NCI-H1436 treated with DMSO at 0.1 percent for 48 hours (cell line): Measurements from ENCODE around the gene SELENOF.
A peak's percentile ranks its signal among the peaks of the same experiment; 100 is the strongest.

ENCODE experiments used
- DNase-seq: peaks from one replicate; lab custom pipeline; 2025; lab: John Stamatoyannopoulos, UW

The SELENOF gene

DNA sequence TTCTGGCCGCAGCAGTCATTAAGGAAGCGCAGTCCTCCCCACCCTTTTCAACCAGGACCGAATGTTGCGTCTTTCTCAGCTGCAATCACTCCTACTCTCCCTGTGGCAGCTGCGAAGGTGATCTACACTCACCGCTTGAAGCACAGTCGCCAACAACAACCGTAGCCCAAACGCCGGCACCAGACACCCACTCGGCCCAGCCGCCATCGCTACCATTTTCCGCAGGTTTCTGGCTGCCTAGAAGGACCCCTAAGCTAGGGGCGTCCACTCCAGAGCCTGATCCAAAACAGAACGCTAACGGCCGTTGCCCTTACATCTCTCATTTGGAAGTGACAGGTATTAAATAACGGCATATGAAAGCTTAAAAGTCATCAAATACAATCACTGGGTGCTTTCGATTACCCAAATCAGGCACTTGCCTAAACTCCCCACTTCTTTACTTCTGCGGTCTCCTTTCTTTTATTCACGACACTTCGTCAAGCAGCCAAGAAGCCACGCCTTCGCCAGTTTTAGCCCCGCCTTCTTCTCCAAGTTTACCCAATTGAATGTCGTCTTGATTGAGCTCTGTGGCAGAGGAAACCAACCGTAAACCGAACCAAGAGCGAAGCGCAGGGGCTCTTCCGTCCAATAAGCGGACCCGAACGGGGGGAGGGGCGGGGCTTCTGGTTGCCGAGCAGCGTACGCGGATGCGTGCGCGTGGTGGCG, at the start of gene SELENOF:
Gene SELENOF, minus strand, starts transcription at position 231 of the 705 bp plus-strand sequence. Its CDS starts 15 bp downstream, at position 216.
- DNase-seq: peak; percentile 98

DNA sequence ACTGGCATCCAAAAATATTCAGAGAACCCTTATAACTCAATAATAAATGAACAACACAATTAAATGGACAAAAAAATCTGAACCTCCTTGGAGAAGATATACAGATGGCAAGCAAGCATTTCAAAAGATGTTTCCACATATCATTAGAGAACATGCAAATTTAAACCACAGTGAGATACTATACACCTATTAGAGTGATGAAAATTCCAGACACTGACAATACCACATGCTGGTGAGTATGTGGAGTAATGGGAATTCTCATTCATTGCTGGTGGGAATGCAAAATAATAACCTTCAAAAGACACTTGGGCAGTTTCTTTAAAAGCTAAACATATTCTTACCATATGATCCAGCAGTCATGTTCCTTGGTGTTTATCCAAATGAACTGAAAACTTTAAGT, 46.6 kb upstream of the SELENOF start:
- no peak for DNase-seq

DNA sequence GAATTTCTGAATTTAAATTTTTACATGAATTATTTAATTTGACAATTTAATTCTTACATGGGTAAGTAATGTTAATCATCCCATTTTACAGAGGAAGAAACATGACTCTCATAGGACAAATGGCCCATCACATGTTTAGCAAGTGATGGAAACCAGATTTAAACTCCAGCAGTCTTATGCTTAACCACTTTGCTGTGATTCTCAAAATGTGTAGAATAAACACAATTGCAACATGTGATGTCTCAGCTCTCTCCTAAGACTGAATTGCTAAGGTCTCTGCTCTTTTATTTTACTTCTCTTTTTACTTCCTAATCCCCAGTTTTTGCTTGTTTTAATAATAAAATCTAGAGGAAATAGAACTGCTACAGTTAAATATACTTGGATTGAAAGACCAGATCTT, 43.3 kb upstream of the SELENOF start:
- DNase-seq: no peak

DNA sequence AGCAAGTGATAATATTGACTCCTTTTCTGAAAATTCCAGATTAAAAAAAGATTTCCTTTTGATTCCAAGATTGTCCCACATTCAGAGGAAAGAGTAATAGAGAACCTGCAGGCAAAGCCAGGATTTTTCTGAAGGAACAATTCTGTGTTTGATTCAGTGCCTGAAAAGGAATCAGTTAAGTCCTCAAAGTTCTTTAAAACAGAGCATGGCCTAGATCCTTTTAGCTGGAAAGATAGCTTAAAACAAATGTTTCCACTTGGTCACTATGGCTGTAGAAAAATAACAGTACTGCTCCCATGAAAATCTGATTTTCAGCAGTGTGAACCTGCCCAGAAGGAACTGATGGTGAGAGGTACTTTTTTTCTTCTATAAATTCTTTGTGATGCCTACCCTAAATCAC, 42.3 kb upstream of the SELENOF start:
- no peak for DNase-seq

DNA sequence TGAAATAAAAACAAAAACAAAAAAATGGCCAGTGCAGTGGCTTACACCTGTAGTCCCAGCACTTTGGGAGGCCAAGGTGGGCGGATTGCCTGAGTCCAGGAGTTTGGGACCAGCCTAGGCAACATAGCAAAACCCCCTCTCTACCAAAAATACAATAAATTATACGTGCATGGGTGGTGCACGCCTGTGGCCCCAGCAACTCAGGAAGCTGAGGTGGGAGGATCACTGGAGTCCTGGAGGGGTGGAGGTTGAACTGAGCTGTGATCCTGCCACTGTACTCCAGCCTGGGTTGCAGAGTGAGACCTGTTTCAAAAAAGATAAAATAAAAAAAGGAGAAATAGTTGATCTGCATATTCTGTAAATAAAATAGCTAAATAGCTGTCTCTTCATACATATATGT, 41.8 kb upstream of the SELENOF start:
- no peak for DNase-seq

DNA sequence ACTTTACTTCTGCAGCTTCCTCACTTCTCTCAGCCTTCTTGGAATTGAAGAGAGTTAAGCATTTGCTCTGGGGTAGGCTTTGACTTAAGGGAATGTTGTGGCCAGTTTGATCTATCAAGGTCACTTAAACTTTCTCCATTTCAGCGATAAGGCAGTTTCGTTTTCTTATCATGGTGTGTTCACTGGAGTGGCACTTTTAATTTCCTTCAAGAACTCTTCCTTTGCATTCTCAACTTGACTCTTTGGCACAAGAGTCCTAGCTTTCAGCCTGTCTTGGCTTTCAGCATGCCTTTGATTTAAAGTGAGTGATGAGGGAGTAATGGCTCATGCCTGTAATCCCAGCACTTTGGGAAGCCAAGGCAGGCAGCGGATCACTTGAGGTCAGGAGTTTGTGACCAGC, 39.2 kb upstream of the SELENOF start:
- no peak for DNase-seq

DNA sequence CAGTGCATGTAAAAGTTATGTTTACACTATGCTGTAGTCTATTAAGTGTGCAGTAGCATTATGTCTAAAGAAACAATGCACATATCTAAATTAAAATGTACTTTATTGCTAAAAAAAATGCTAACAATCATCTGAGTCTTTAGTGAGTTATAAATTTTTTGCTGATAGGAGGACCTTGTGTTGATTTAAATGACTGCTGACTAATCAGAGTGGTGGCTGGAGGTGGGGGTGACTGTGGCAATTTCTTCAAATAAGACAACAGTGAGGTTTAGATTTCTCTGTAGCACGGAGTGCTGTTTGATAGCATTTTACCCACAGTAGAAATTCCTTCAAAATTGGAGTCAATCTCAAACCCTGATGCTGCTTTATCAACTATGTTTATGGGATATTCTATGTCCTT, 37.5 kb upstream of the SELENOF start:
- DNase-seq: no peak

DNA sequence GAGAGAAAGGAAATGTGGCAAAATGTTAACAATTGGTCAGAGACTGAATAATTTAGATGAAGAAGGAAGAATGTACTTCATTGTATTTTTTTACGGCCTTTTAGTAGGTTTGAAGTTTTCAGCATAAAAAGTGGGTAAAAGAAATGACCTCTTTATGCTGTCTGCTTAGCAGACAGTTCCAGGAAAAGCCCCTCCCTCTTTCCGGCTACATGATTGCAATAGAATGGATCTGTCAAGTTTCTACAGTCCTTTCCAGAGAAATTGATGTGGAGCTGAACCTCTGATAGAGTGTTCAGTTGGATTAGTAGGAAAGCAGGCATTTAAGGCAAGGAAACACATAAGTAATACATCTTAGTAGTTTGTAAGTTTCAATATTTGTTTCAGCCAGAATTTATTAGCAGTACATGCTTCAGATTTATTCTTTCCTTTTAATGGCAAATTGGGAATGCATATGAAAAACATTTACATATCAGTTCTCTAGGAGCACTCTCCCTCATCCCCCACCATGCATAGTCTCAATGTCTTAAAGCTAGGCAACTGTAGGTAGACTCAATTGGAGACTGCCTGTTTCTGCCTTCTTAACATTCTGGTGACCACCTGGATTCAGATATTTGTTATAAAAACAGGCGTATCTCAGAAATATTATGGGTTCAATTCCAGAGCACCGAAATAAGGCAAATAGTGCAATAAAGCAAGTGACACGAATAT, 36.9 kb upstream of the SELENOF start:
- no peak for DNase-seq

DNA sequence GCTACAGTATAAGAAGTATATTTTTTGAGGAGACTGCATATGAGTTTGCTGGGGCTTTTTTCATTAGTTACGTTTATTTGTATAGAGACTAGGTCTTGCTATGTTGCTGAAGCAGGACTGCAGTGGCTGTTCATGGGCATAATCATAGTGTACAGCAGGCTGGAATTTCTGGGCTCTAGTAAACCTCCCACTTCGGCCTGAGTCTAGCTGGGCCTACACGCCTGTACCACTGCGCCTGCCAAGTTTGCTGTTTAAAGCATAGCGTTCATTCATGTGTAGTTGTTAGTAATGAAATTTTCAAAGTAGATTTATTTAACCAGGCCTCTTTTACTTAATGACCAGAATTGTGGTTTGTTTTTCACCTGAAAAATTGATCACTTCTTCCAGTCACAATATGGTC, 34.3 kb upstream of the SELENOF start:
- no peak for DNase-seq

DNA sequence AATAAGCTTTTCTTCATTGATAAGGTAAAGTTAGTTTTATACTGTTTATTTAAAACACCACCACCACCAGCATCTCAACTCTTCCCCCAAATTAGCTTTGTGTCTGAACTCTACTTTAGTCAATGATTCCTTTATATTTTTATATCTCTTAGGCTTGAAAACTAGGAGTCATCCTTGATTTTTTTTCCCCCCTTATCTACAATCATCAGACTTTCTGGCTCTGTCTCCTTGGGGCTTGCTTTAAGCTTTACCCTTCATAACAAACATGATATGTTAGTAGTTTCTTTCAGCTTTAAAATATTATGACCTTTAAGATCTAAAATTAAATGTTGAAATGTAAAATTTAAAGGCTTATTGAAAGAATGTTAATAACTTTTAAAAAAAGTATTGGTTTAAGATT, 28.8 kb upstream of the SELENOF start:
- DNase-seq: no peak

DNA sequence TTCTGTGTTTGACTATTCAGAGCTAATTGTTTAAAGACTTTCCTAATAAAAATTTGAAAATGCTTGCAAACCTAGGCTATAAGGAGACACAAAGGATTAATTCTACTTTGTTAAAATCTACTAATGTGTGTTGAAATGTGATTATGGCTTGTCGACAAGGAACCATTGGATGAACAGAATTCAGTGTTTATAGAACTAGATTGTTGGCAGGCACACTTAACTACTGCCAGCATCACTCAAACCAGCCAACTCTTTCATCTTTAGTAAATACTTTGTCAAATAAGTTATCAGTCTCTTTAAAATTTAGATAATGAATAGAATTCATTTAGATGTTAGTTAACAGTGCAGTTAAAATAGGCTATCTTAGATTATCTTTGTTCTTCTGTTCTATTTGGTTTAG, 28.1 kb upstream of the SELENOF start:
- DNase-seq: no peak

DNA sequence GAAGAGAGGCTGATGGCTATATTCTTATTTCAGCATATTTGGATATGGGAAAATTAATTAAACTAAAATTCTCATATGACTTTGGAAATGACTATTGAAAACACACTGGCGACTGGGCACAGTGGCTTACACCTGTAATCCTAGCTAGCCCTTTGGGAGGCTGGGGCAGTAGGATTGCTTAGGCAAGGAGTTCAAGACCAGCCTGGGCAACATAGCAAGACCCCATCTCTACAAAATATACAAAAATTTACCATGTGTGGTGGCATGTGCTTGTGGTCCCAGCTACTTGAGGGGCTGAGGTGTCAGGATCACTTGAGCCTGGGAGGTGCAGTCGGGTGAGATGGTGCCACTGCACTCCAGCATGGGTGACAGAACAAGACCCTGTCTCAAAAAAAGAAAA, 26.7 kb upstream of the SELENOF start:
- no peak for DNase-seq

DNA sequence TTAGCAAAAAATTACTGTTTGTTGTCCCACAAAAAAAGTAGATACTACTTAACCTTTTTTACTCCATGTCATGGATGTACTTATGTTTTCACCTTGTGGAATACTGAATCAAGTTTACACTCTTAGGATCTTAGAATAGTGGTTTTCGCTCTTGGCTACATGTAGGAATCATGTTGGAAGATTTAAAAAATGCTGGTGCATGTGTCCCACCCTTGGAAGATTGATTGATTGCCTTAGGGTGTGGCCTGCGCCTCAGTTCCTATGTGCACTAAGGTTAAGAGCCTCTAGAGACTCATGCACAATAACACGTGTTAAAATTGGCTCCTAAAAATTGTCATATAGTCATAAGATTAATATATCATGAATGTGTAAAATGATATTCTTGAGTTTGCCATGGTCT, 25.5 kb upstream of the SELENOF start:
- DNase-seq: no peak

DNA sequence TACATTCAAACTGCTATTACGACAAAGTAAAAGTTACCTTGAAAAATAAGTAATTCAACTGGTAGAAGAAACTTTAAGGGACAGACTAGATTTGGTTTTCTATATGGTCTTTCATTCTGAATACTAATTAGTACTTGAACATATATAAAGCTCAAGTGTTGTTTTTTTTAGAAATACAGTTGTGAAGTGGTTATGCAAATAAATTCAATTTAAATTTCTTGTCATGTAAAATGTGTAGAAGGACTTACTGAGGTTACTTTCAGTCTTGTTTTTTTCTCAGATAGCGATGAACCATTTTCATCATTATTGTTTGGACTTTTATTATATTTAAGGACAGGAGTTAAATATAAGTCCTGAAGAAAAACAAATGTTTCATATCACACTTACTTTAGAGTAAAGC, 24.9 kb upstream of the SELENOF start:
- no peak for DNase-seq

DNA sequence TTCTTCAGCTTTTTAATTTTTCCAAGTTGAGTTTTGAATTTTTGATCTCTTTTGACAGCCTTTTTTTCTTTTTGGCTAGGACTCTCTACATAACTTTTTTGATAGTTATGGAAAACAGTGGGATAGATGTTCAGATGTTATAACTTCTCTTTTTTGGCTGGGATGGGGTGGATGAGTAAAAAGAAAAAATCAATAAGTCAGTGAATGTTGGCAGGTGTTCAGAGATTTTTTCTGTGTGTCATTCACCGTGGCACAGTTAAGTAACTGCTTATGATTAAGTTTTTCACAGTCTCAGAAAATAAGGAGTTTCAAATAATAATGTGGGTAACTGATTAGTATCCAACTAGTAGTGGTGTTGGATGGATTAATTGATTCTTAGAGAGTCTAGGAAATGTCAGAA, 24.5 kb upstream of the SELENOF start:
- no peak for DNase-seq

DNA sequence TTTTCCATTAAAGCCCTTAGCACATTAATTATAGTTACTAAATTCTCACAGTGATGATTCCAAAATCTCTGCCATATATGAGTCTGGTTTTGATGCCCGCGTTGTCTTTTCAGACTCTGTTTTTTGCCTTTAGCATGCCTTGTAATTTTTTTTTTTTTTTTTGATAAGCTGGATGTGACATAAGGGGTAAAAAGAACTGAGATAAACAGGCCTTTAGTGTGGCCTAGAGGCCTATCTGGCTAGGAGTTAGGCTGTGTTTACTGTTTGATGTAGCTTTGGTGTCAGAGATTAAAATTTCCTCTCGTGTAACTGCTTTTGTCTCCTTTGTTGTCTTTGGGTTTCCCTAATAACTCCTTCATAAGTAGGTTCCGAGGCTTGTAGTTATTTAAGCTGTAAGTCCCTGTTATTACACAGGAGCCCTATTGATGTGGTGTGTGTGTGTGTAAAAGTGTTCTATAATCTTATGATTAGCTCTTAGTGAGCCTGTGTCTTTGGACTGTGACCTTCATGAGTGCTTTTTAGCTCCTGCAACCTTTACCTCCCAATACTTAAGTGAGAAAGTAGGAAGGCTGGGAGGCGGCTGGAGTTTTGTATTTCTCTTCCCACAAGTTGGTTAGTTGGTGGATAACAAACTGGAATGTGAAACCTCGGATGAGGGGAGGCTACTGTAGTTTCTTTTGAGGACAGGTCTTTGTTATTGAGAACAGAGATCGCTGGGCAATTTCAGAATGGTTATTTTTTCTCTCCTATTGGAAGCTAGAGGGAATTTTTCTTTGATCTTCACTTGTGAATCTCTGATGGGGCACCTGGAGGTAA, 19.8 kb upstream of the SELENOF start:
- DNase-seq: no peak

DNA sequence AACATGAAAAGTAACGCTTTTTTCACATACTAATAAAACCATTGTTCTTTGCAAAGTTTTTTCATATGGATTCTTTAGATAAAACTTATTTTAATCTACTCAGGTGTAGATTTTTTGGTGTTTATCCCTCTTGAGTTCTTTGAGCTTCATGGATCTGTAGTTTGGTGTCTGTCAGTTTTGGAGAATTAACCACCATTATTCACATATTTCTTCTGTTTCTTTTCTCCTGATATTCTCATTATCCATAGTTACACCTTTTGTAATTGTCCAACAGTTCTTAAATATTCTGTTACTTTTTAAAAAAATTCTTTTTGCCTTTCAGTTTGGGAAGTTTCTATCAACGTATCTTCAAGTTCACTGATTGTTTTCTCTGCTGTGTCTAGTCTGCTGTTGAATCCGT, 19.1 kb upstream of the SELENOF start:
- DNase-seq: no peak

DNA sequence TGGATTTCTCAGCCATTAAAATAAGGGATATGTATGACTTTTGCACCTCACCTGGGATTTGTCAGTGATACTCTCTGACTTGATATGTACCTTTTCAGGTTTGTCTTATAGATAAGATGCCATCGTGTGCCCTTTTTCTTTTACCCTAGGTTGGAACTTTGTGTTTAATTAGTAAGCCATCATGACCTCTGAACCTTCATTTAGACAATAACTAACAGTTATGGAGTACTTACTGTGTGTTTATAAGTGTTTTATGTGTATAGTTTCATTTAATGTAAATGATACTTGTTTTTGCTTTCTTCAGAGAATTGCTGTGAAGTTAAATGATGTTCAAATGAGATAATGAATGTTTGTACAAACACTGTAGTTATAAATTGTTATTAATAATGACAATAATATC, 14.9 kb upstream of the SELENOF start:
- no peak for DNase-seq

DNA sequence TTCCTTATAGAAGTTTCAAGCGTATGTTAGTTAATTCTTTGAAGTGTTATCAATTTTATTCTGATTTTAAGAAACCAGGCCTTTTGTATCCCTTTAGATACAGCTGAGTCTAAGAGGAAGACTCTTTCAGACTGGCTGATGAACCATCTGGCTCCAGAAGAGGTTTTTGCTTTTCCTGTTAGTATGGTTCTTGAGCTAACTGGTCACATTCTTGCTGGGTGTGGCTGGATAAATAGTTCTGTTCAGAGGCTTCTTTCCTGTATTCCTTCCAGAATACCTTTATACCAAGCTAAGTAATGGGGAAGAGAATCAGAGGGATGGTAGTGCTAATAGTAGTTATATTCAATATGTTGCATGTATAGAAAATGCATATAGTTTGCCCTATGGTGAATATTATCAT, 13.0 kb upstream of the SELENOF start:
- no peak for DNase-seq

DNA sequence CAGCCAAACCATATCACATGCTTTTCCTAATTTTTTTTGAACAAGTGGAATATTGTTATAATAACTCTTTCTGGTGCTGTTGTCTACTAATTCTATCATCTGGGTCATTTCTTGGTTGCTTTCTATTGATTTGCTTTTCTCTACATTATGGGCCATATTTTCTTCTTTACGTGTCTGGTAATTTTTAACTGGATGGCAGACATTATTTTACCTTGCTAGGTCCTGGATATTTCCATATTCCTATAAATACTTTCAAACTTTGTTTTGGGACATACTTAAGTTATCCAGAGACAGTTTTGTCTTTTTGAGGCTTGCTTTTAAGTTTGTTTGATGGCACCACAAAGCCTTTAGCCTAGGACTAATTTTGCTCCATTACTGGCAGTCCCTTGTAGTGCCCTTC, 11.8 kb upstream of the SELENOF start:
- no peak for DNase-seq

DNA sequence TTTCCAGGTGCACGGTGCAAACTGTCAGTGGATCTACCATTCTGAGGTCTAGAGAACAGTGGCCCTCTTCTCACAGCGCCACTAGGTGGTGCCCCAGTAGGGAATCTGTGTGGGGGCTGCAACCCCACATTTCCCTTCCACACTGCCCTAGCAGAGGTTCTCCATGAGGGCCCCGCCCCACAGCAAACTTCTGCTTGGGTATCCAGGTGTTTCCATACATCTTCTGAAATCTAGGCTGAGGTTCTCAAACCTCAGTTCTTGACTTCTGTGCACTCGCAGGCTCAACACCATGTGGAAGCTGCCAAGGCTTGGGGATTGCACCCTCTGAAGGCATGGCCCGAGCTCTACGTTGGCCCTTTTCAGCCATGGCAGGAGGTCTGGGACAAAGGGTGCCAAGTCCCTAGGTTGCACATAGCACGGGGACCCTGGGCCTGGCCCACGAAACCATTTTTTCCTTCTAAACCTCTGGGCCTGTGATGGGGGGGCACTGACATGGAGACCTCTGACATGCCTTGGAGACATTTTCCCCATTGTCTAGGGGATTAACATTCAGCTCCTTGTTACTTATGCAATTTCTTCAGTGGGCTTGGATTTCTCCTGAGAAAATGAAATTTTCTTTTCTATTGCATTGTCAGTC, 10.5 kb upstream of the SELENOF start:
- DNase-seq: no peak

DNA sequence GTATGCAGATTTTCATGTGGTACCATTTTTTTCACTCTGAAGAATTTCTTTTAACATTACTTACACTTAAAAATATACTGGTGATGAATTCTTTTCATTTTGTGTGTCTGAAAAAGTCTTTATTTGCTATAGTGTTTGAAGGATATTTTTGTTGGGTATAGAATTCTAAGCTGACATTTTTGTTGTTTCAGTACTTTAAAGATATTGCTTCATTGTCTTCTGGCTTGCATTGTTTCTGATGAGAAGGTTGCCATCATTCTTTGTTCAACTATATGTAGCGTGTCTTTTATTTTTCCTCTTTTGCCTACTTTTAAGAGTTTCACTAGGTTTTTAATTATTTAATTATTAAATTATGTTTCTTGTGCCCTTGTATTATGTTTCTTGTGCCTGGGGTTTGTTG, 8.5 kb upstream of the SELENOF start:
- no peak for DNase-seq

DNA sequence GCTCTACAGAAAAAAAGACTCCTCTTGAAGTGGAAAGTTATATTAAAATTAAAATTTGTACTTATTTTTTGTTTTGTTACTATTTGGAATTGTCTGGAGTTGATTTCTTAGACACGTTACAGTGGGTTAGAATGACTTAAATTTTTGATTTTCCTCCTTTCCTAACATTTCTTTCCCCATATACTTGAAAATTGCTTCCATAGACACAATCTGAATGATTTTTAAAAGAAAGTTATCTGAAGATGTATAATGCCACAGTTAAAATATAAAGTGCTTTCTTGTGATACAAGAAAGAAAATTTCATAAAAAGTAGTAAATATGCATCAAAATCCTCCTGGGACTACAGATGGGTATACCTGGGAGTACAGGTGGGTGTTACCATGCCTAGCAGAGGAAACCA, 2.8 kb upstream of the SELENOF start:
- DNase-seq: no peak
